HG03280 (cell line): Measurements from ENCODE around the gene ENO3.

Experiments used
- ATAC-seq: cut with Tn5 transposase; IDR thresholded peaks from one replicate; pipeline ENCODE4 v1.9.1; 2021; ENCODE audit warnings: mild to moderate bottlenecking, moderate library complexity; ENCODE audit not compliant: unreplicated experiment

ENO3 gene

GRCh38 chr17:4936436-4936835 lies 14.5 kb upstream of the ENO3 start:
- no peak for ATAC-seq

GRCh38 chr17:4937553-4937952 lies 13.4 kb upstream of the ENO3 start:
- ATAC-seq, result no peak

GRCh38 chr17:4938069-4938491 lies 12.8 kb upstream of the ENO3 start:
- no peak for ATAC-seq

- no peak for ATAC-seq
Observed at GRCh38 chr17:4938688-4939545, 12.0 kb upstream of the ENO3 start.

- ATAC-seq, result peak; percentile 16
Observed at GRCh38 chr17:4939546-4939795, 11.4 kb upstream of the ENO3 start.

GRCh38 chr17:4939796-4940554 lies 10.9 kb upstream of the ENO3 start, which contains the start of the genes RNF167 and SLC25A11:
TSS of gene RNF167 (plus strand) at chr17:4940268. CDS start at chr17:4940910, 642 bp downstream.
TSS of gene SLC25A11 (minus strand) at chr17:4940046. CDS start at chr17:4939910, 136 bp downstream.
- peak; percentile 80 for ATAC-seq

- ATAC-seq, result no peak
Observed at GRCh38 chr17:4940555-4941318, 10.2 kb upstream of the ENO3 start.

- no peak for ATAC-seq
Observed at GRCh38 chr17:4941319-4941610, 9.7 kb upstream of the ENO3 start.

GRCh38 chr17:4942760-4943508 lies 8.0 kb upstream of the ENO3 start:
- ATAC-seq, result no peak

GRCh38 chr17:4944163-4944553 lies 6.8 kb upstream of the ENO3 start:
- no peak for ATAC-seq

- ATAC-seq, result no peak
Observed at GRCh38 chr17:4944554-4945175, 6.3 kb upstream of the ENO3 start.

GRCh38 chr17:4945176-4945943 lies 5.6 kb upstream of the ENO3 start:
- peak; percentile 23 for ATAC-seq

- no peak for ATAC-seq
Observed at GRCh38 chr17:4945944-4946280, 5.0 kb upstream of the ENO3 start.

GRCh38 chr17:4946312-4946976 lies 4.5 kb upstream of the ENO3 start:
- ATAC-seq, result no peak

- no peak for ATAC-seq
Observed at GRCh38 chr17:4947010-4947410, 3.9 kb upstream of the ENO3 start.

- ATAC-seq, result peak; percentile 9
Observed at GRCh38 chr17:4947411-4948165, 3.3 kb upstream of the ENO3 start.

- ATAC-seq, result peak; percentile 26
Observed at GRCh38 chr17:4948166-4948930, 2.6 kb upstream of the ENO3 start, which contains the start of gene PFN1. TSS of gene PFN1 (minus strand) at chr17:4948530. CDS start at chr17:4948394, 136 bp downstream.

GRCh38 chr17:4948931-4949320 lies 2.0 kb upstream of the ENO3 start:
- ATAC-seq, result peak; percentile 38
